Left hindlimb (tissue), 1 donor: ENCODE data around the gene SULT6B1.

Experiments used
- DNase-seq: peaks from one replicate; pipeline ENCODE4 v3.0.0-alpha.2; 2018

The SULT6B1 gene

GRCh38 chr2:37146062-37146461, 42.4 kb downstream of the SULT6B1 start:
- no peak for DNase-seq

- DNase-seq: no peak
These were observed 44.5 kb downstream of the SULT6B1 start for GRCh38 chr2:37143974-37144373.

GRCh38 chr2:37142546-37142945, 45.9 kb downstream of the SULT6B1 start:
- DNase-seq: no peak

- DNase-seq: no peak
These were observed 55.6 kb downstream of the SULT6B1 start for GRCh38 chr2:37132914-37133313.

GRCh38 chr2:37125416-37125815, 63.1 kb downstream of the SULT6B1 start:
- DNase-seq: peak; percentile 42

GRCh38 chr2:37119157-37119556, 69.3 kb downstream of the SULT6B1 start:
- DNase-seq: no peak
